Smooth muscle cell (in vitro differentiated cells): ENCODE results near the gene PCDHGB3. TPM values are rescaled to one million over a fixed set of nuclear protein-coding genes. Genes with fewer than 3 reads are reported as not detected.

Experiments
- DNase-seq: peaks from one replicate; lab custom pipeline; 2025; ENCODE audit not compliant: unreplicated experiment; lab: John Stamatoyannopoulos, UW
- H2AFZ ChIP-seq: fragments of 200-600 bp; sonication (generic); 2 replicates; pipeline ENCODE4 v1.6.0; 2016; ENCODE audit warnings: antibody characterized with exemption, low read depth, mild to moderate bottlenecking
- H3F3A ChIP-seq: fragments of 200-600 bp; sonication (generic); 2 replicates; pipeline ENCODE4 v1.6.0; 2017; ENCODE audit warnings: antibody characterized with exemption, low read depth
- H3K27ac ChIP-seq: fragments of 200-600 bp; sonication (generic); 2 replicates; pipeline ENCODE4 v1.5.1; 2016; ENCODE audit warnings: low read depth, mild to moderate bottlenecking
- H3K27me3 ChIP-seq: fragments of 200-600 bp; sonication (generic); 2 replicates; pipeline ENCODE4 v1.6.1; 2016; ENCODE audit warnings: low read depth, mild to moderate bottlenecking
- H3K36me3 ChIP-seq: fragments of 200-600 bp; sonication (generic); 2 replicates; pipeline ENCODE4 v1.5.1; 2016; ENCODE audit warnings: low read depth
- H3K4me1 ChIP-seq: fragments of 200-600 bp; sonication (generic); 2 replicates; pipeline ENCODE4 v1.5.1; 2016; ENCODE audit warnings: low read depth
- H3K4me2 ChIP-seq: fragments of 200-600 bp; sonication (generic); 2 replicates; pipeline ENCODE4 v1.6.0; 2016; ENCODE audit warnings: mild to moderate bottlenecking
- H3K4me3 ChIP-seq: fragments of 200-600 bp; sonication (generic); 2 replicates; pipeline ENCODE4 v1.5.1; 2016; ENCODE audit warnings: mild to moderate bottlenecking
- H3K79me2 ChIP-seq: fragments of 200-600 bp; sonication (generic); 2 replicates; pipeline ENCODE4 v1.6.0; 2016; ENCODE audit warnings: low read depth, mild to moderate bottlenecking
- H3K9ac ChIP-seq: fragments of 200-600 bp; sonication (generic); 2 replicates; pipeline ENCODE4 v1.6.0; 2016; ENCODE audit warnings: low read depth
- H3K9me3 ChIP-seq: fragments of 200-600 bp; sonication (generic); replicated peaks from 2 replicates; pipeline ENCODE4 v1.5.1; 2016; ENCODE audit warnings: low read depth
- H4K20me1 ChIP-seq: fragments of 200-600 bp; sonication (generic); 2 replicates; pipeline ENCODE4 v1.6.0; 2016; ENCODE audit warnings: low read depth
- WGBS: methylation state at CpG from one replicate; pipeline ENCODE4 v1.1.7; 2016; ENCODE audit warnings: low lambda C conversion rate; 5-methylcytosine and 5-hydroxymethylcytosine counted together
- polyA plus RNA-seq: library from polyadenylated mRNA; unstranded; fragments of >200 nt; fragmentation: Nextera tagmentation; extraction: Ambion mirVana; gene quantifications from 2 replicates; pipeline ENCODE4 v1.2.1, GENCODE V29; 2016
- total RNA-seq: library from RNA; depleted of rRNA; stranded (reverse); fragments of >200 nt; gene quantifications from 2 replicates; pipeline ENCODE4 v1.2.3, GENCODE V29; 2014
- TF ChIP-seq, protein P1 (sequence below): fragments of 200-600 bp; sonication (generic); IDR thresholded peaks from 2 replicates; pipeline ENCODE4 v1.5.1; 2017; ENCODE audit warnings: borderline replicate concordance, mild to moderate bottlenecking, antibody characterized with exemption; ENCODE audit not compliant: insufficient read depth, poor library complexity, severe bottlenecking

The PCDHGB3 gene
- total and polyA plus RNA-seq, 2 experiments from 2014 or later: not detected

DNA sequence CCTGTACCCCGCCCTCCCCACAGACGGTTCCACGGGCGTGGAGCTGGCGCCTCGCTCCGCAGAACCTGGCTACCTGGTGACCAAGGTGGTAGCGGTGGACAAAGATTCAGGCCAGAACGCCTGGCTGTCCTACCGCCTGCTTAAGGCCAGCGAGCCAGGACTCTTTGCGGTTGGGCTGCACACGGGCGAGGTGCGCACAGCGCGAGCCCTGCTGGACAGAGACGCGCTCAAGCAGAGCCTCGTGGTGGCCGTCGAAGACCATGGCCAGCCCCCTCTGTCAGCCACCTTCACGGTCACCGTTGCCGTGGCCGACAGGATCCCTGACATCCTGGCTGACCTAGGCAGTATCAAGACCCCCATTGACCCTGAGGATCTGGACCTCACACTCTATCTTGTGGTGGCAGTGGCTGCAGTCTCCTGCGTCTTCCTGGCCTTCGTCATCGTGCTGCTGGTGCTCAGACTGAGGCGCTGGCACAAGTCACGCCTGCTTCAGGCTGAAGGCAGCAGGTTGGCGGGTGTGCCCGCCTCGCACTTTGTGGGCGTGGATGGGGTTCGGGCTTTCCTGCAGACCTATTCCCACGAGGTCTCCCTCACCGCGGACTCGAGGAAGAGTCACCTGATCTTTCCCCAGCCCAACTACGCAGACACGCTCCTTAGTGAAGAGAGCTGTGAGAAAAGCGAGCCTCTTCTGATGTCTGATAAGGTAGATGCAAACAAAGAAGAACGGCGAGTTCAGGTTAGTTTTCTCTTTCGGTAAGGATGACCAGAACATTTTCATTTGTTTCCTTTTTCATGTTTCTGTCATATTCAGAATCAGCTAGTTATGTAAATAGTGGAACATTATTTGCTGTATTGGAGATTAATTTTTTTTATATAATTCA, 3.8 kb upstream of the PCDHGB3 start:
- 96% methylated on average over 46 of the region's 46 CpGs for WGBS
- Histone ChIP-seq H3F3A (no peaks in the 10 kb centered on the region), H3K27ac (no peak overlapping the region), H3K4me1 (no peaks in the 10 kb centered on the region), H3K9me3 (peaks cover 11% of the 10 kb centered on the region), H2AFZ (no peak overlapping the region), H3K79me2 (no peaks in the 10 kb centered on the region), H3K36me3 (no peaks in the 10 kb centered on the region), H3K4me2 (no peak overlapping the region), H3K4me3 (no peak overlapping the region), H3K27me3 (no peaks in the 10 kb centered on the region), H4K20me1 (no peaks in the 10 kb centered on the region), H3K9ac (no peak overlapping the region)
- DNase-seq: no peak
- TF ChIP-seq, protein P1, sequence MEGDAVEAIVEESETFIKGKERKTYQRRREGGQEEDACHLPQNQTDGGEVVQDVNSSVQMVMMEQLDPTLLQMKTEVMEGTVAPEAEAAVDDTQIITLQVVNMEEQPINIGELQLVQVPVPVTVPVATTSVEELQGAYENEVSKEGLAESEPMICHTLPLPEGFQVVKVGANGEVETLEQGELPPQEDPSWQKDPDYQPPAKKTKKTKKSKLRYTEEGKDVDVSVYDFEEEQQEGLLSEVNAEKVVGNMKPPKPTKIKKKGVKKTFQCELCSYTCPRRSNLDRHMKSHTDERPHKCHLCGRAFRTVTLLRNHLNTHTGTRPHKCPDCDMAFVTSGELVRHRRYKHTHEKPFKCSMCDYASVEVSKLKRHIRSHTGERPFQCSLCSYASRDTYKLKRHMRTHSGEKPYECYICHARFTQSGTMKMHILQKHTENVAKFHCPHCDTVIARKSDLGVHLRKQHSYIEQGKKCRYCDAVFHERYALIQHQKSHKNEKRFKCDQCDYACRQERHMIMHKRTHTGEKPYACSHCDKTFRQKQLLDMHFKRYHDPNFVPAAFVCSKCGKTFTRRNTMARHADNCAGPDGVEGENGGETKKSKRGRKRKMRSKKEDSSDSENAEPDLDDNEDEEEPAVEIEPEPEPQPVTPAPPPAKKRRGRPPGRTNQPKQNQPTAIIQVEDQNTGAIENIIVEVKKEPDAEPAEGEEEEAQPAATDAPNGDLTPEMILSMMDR: no peak

DNA sequence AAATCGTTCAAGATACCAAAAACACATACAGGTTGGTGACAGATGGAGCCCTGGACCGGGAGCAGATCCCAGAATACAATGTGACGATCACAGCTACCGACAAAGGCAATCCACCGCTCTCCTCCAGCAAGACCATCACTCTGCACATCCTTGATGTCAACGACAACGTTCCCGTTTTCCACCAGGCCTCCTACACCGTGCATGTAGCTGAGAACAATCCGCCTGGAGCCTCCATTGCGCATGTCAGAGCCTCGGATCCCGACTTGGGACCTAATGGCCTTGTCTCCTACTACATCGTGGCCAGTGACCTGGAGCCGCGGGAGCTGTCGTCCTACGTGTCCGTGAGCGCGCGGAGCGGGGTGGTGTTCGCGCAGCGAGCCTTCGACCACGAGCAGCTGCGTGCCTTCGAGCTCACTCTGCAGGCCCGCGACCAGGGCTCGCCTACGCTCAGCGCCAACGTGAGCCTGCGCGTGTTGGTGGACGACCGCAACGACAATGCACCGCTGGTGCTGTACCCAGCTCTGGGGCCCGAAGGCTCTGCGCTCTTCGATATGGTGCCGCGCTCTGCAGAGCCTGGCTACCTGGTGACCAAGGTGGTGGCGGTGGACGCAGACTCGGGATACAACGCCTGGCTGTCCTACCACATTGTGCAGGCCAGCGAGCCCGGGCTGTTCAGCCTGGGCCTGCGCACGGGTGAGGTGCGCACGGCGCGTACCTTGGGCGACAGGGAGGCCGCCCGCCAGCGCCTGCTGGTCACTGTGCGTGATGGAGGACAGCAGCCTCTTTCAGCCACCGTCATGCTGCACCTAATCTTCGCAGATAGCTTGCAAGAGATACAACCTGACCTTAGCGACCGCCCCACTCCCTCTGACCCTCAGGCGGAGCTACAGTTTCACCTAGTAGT, 1.8 kb downstream of the PCDHGB3 start:
- H3K36me3 ChIP-seq: no peaks in the 10 kb centered on the region
- peaks cover 10% of the 10 kb centered on the region for H3K9me3 ChIP-seq
- DNase-seq: no peak
- no peak overlapping the region for H3K4me2 ChIP-seq
- no peak overlapping the region for H3K9ac ChIP-seq
- no peaks in the 10 kb centered on the region for H4K20me1 ChIP-seq
- WGBS: 96% methylated on average over 69 of the region's 69 CpGs
- H3K4me1 ChIP-seq: no peaks in the 10 kb centered on the region
- no peak overlapping the region for H2AFZ ChIP-seq
- no peaks in the 10 kb centered on the region for H3K27me3 ChIP-seq
- H3K27ac ChIP-seq: no peak overlapping the region
- H3F3A ChIP-seq: no peaks in the 10 kb centered on the region
- H3K79me2 ChIP-seq: no peaks in the 10 kb centered on the region
- TF ChIP-seq, protein P1: no peak
- H3K4me3 ChIP-seq: no peak overlapping the region

DNA sequence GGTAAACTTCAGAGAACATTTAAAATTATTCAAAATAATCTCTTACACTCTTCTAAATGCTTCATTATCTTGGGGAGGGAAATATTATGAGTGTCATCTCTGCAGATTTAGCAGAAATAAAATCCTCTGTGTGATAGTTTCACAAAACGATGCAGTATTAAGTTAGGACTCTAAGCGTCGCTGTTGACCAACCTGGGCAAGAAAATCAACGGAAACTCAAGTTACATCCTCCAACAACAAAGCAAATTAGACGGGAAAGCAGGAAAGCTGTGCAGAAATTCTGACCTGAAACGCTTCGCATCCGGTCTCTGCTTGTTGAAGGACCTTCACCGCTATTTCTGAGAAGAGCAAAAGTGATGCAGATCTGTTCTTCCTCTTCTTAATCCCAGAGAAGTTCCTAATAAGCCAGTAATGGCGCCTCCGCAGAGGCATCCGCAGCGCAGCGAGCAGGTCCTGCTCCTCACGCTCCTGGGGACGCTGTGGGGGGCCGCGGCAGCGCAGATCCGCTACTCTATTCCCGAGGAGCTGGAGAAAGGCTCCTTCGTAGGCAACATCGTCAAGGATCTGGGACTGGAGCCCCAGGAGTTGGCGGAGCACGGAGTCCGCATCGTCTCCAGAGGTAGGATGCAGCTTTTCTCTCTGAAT, 3.8 kb downstream of the PCDHGB3 start, which contains the start of gene PCDHGA6:
PCDHGA6 (plus strand) TSS at position 219 of the 645 bp plus-strand sequence; CDS start at position 412, 193 bp downstream.
- no peak within 1 kb of the TSS for H3K9ac ChIP-seq
- H4K20me1 ChIP-seq: no peaks in the 10 kb centered on the region
- peaks cover 14% of the 10 kb centered on the region for H3K9me3 ChIP-seq
- H3K4me1 ChIP-seq: no peaks in the 10 kb centered on the region
- H3K79me2 ChIP-seq: no peaks in the 10 kb centered on the region
- TF ChIP-seq, protein P1: no peak
- H3K4me3 ChIP-seq: no peak within 1 kb of the TSS
- DNase-seq: no peak
- H3K27me3 ChIP-seq: no peaks in the 10 kb centered on the region
- no peak within 1 kb of the TSS for H3K27ac ChIP-seq
- no peaks in the 10 kb centered on the region for H3K36me3 ChIP-seq
- H3K4me2 ChIP-seq: no peak within 1 kb of the TSS
- no peak within 1 kb of the TSS for H2AFZ ChIP-seq
- no peaks in the 10 kb centered on the region for H3F3A ChIP-seq
- 95% methylated on average over 27 of the region's 27 CpGs for WGBS
